Endodermal cell (in vitro differentiated cells): ENCODE data around the gene ITPRIPL2. TPM values are rescaled to one million over a fixed set of nuclear protein-coding genes. Genes with fewer than 3 reads are reported as not detected.

Experiments used
- DNase-seq: peaks from one replicate; pipeline ENCODE4 v3.0.0-alpha.2; 2017
- H3K27ac ChIP-seq: 2 replicates; pipeline ENCODE4 v1.5.1; 2013; ENCODE audit warnings: mild to moderate bottlenecking, low read depth, low read length, moderate library complexity
- H3K27me3 ChIP-seq: 2 replicates; pipeline ENCODE4 v1.6.1; 2013; ENCODE audit warnings: mild to moderate bottlenecking, low read length, moderate library complexity; ENCODE audit not compliant: insufficient read depth, control insufficient read depth, poor library complexity, severe bottlenecking
- H3K36me3 ChIP-seq: 2 replicates; pipeline ENCODE4 v1.7.0; 2013; ENCODE audit warnings: mild to moderate bottlenecking, low read length, moderate library complexity; ENCODE audit not compliant: control insufficient read depth, insufficient read depth
- H3K4me1 ChIP-seq: one replicate; pipeline ENCODE4 v1.7.0; 2013; ENCODE audit warnings: low read length; ENCODE audit not compliant: control insufficient read depth, insufficient read depth
- H3K4me3 ChIP-seq: 2 replicates; pipeline ENCODE4 v1.5.1; 2013; ENCODE audit warnings: mild to moderate bottlenecking, low read length, moderate library complexity
- H3K9ac ChIP-seq: 2 replicates; pipeline ENCODE4 v1.6.1; 2013; ENCODE audit warnings: mild to moderate bottlenecking, low read length, moderate library complexity; ENCODE audit not compliant: poor library complexity, severe bottlenecking; ENCODE audit errors: extremely low read depth
- H3K9me3 ChIP-seq: 2 replicates; pipeline ENCODE4 v1.6.1; 2013; ENCODE audit warnings: mild to moderate bottlenecking, low read length, moderate library complexity; ENCODE audit not compliant: control insufficient read depth
- H3K27ac Mint-ChIP-seq: 2 replicates; pipeline ENCODE4 v1.8.0; 2020; ENCODE audit warnings: mixed read lengths
- H3K27me3 Mint-ChIP-seq: 2 replicates; pipeline ENCODE4 v1.8.0; 2021; ENCODE audit warnings: mild to moderate bottlenecking, mixed read lengths; ENCODE audit not compliant: insufficient read depth
- H3K36me3 Mint-ChIP-seq: 2 replicates; pipeline ENCODE4 v1.8.0; 2020; ENCODE audit warnings: low read depth, mixed read lengths
- H3K4me1 Mint-ChIP-seq: 2 replicates; pipeline ENCODE4 v1.8.0; 2020; ENCODE audit warnings: mixed read lengths
- H3K4me3 Mint-ChIP-seq: 2 replicates; pipeline ENCODE4 v1.8.0; 2020; ENCODE audit warnings: mild to moderate bottlenecking, moderate library complexity, mixed read lengths
- H3K9me3 Mint-ChIP-seq: 2 replicates; pipeline ENCODE4 v1.8.0; 2020; ENCODE audit warnings: mild to moderate bottlenecking, mixed read lengths
- CTCF ChIP-seq: fragments of 200-600 bp; sonication (generic); conservative IDR thresholded peaks from 2 replicates; pipeline ENCODE4 v1.5.0; 2021; ENCODE audit warnings: antibody characterized with exemption, mild to moderate bottlenecking
- WGBS, 2 experiments: methylation state at CpG; one replicate each; pipeline versions ENCODE4 v1.1.5 to v1.1.7; 2013; ENCODE audit warnings: missing lambda C conversion rate in 2 of 2, mixed read lengths in 1 of 2; ENCODE audit not compliant: insufficient coverage in 1 of 2, insufficient read length in 1 of 2; 5-methylcytosine and 5-hydroxymethylcytosine counted together
- total RNA-seq, 2 donors: library from RNA; stranded (reverse); fragmentation: NEBNext Ultra II Directional in 1 of 2; extraction: Animal tissue kit (Norgen Biotek cat#: 25700) in 1 of 2; gene quantifications; 2 replicates in 1 of 2; 3 replicates in 1 of 2; pipeline ENCODE4 v1.2.1, GENCODE V29; 2021

Gene ITPRIPL2
- total RNA-seq, 2 donors from 2014 or later: 13.4 to 19.3 TPM

DNA sequence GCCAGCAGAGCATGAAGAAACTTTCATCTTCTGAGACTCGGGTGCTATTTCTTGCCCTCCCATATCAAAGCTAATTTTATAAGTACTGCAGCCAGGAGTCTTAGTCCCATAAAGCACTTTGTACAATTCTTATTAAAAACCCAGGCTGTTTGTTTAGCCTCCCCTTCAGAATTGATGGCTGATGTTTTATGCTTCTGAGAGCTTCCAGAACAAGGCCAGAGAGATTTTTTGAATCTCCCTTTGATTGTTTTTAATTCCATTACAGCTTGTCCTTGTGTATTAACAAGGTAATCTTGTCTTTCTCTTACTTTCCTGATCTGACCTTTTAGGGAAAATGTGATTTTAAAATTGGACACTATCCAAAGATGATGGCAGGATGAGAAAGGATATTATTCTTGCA is 30.1 kb upstream of the ITPRIPL2 start:
- peaks cover 33% of the 10 kb centered on the region for H3K36me3 Mint-ChIP-seq
- WGBS, 2 experiments: 89 to 97% methylated on average over 1 of the region's 1 CpG
- Histone ChIP-seq H3K4me1 (no peaks in the 10 kb centered on the region), H3K27ac (no peak overlapping the region), H3K27me3 (no peaks in the 10 kb centered on the region), H3K9me3 (peaks cover 37% of the 10 kb centered on the region), H3K9ac (no peak overlapping the region), H3K36me3 (peaks cover 34% of the 10 kb centered on the region), H3K4me3 (no peak overlapping the region)
- peaks cover 11% of the 10 kb centered on the region for H3K9me3 Mint-ChIP-seq
- no peak overlapping the region for H3K27ac Mint-ChIP-seq
- no peak for TF ChIP-seq CTCF
- H3K4me1 Mint-ChIP-seq: peaks cover 7% of the 10 kb centered on the region
- H3K4me3 Mint-ChIP-seq: no peak overlapping the region
- no peak for DNase-seq
- H3K27me3 Mint-ChIP-seq: peaks cover 13% of the 10 kb centered on the region

DNA sequence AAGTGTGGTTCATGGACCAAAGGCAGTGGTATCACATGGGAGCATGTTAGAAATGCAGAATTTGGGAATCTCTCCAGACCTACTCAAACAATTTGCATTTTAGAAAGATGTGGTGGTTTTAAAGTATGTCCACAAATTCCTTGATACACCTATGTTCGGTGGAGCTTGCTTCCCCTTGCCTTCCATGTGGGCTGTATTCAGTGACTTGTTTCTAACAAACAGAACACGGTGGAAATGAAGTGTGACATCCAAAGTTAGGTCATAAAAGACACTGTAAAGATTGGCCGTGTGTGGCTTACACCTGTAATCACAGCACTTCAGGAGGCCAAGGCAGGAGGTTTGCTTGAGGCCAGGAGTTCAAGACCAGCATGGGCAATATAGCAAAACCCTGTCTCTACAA is 29.6 kb upstream of the ITPRIPL2 start:
- peaks cover 37% of the 10 kb centered on the region for H3K9me3 ChIP-seq
- H3K4me3 ChIP-seq: no peak overlapping the region
- no peak for TF ChIP-seq CTCF
- Mint-ChIP-seq H3K4me1 (peaks cover 7% of the 10 kb centered on the region), H3K9me3 (peaks cover 11% of the 10 kb centered on the region), H3K36me3 (peaks cover 28% of the 10 kb centered on the region), H3K4me3 (no peak overlapping the region), H3K27ac (no peak overlapping the region), H3K27me3 (peaks cover 13% of the 10 kb centered on the region)
- no peak for DNase-seq
- H3K4me1 ChIP-seq: no peaks in the 10 kb centered on the region
- H3K36me3 ChIP-seq: peaks cover 29% of the 10 kb centered on the region
- H3K27me3 ChIP-seq: no peaks in the 10 kb centered on the region
- no peak overlapping the region for H3K9ac ChIP-seq
- H3K27ac ChIP-seq: no peak overlapping the region
- WGBS, 2 experiments: 85 to 94% methylated on average over 3 of the region's 3 CpGs

- 87 to 95% methylated on average over 5 of the region's 5 CpGs for WGBS, 2 experiments
Measured at GRCh38 chr16:19084879-19085278, 28.9 kb upstream of the ITPRIPL2 start.

More at GRCh38 chr16:19084879-19085278, 28.9 kb upstream of the ITPRIPL2 start:
- Histone ChIP-seq H3K4me1 (no peaks in the 10 kb centered on the region), H3K27me3 (no peaks in the 10 kb centered on the region), H3K9me3 (peaks cover 32% of the 10 kb centered on the region), H3K36me3 (peaks cover 22% of the 10 kb centered on the region), H3K4me3 (no peak overlapping the region), H3K27ac (no peak overlapping the region), H3K9ac (no peak overlapping the region)
- no peak overlapping the region for H3K4me3 Mint-ChIP-seq
- peaks cover 7% of the 10 kb centered on the region for H3K4me1 Mint-ChIP-seq
- peaks cover 11% of the 10 kb centered on the region for H3K9me3 Mint-ChIP-seq
- peaks cover 22% of the 10 kb centered on the region for H3K36me3 Mint-ChIP-seq
- no peak for TF ChIP-seq CTCF
- DNase-seq: no peak
- H3K27me3 Mint-ChIP-seq: peaks cover 13% of the 10 kb centered on the region
- no peak overlapping the region for H3K27ac Mint-ChIP-seq
